ENCODE results near the gene WWTR1. TPM values are rescaled to one million over a fixed set of nuclear protein-coding genes. Genes with fewer than 3 reads are reported as not detected.

The WWTR1 gene
- total RNA-seq, 1 experiment from 2014 or later: 3.2 TPM

- no peak for DNase-seq (ENCODE audit: low spot score)
These were observed 1.8 kb downstream of the WWTR1 start for GRCh38 chr3:149655826-149656574.

GRCh38 chr3:149654188-149654601, 3.6 kb downstream of the WWTR1 start:
- no peak for DNase-seq (ENCODE audit: low spot score)

DNA sequence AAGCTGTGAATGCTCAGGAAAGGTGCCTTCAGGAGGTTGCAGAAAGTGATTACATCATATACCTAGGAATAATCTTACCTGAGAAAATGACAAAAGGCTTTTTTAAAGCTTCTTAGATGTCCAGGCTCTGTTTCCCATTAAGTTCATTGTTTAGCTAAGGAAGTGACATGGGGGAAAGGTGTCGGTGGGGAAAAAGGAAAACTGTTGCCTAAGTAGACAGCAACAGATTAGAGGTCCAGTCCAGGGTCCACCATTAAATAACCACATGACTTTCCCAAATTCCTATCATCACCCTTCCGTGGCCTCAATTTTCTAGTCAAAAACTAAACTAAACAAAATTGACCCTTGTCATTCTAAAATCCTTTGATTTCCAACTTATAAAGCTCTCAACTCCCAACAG, 4.3 kb downstream of the WWTR1 start:
- no peak for DNase-seq (ENCODE audit: low spot score)

DNA sequence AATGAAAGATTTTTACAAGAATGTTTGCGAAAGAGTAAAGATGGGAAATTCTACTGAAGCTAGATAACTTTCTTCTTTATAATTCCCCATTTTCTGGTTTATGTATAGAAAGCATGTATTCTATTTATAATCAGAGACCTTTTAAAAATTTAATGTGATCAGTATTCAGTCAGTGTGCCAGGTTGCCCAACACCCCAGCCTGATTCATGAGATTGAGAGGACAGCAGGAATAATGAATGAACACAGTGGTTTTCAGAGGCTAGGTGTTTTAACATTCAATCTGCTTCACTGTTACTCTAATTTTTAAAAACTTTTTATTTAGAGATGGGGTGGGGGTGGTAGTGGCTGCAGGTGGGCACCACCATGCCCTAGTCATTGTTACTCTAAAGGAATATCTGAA, 4.7 kb downstream of the WWTR1 start:
- DNase-seq (ENCODE audit: low spot score): no peak

- no peak for DNase-seq (ENCODE audit: low spot score)
These were observed 7.0 kb downstream of the WWTR1 start for GRCh38 chr3:149650828-149651227.

DNA sequence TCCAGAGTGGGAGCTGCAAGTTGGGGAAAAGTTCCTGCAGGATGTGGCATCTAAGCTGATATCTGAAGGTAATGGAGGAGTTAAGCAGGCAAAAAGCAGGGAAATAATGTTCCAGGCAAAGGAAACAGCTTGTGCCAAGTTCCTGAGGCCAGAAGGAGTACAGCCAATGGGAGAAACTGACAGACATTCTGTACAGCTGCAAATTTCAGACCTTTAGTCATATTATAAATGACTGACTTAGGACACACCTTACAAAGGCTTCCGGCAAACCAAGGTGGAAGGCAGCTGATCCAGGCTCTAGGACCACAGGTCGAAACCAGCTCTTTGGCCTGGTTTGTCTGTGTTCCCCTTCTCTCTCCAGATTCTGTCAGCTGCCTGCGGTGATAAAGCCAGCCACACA, 9.3 kb downstream of the WWTR1 start:
- DNase-seq (ENCODE audit: low spot score): no peak

- DNase-seq (ENCODE audit: low spot score): no peak
These were observed 10.0 kb downstream of the WWTR1 start for GRCh38 chr3:149647812-149648211.

DNA sequence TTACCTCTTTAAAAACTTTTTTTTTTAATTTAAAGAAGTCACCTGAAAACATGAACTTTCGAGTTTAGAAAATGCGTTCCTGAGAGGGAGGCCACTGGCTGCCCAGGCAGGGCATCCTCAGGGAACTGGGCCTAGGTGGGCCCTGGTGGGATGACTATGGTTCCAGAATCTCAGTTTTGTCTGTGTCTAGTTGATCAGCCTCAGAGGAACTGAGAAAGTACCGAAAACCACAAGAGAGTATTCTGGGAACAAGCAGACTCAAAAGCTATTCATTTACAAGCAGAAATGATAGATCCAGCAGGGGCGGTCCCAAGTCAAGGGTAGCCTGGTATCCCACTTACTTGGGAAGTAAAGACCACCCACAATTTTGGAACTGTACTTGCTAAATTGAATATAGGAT, 10.5 kb downstream of the WWTR1 start:
- no peak for DNase-seq (ENCODE audit: low spot score)

DNA sequence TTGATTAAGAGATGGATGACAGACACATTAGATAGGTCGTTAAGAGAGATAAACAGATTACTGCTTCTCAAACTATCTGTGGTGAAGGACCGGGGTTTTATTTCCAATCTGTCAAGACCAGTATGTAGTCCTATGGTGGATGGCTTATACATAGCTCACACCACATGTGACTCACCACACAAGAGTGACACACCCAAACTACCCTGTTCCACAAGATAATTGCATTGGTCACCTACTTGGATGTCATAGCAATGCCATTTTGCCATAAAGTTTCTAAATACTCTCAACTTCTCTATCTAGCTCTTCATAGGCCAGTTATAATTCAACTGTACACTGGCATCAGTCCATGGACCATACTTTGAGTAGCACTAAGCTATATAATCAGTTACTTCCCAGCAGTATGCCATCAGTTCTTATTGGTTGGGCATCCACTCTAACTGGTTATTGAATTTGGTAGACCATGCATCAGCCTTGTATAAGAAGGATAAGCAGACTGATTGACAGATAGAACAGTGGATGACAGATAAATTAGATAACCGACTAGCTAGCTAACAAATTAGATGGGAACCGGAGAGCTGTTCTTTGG, 11.6 kb downstream of the WWTR1 start:
- DNase-seq (ENCODE audit: low spot score): peak; percentile 12

GRCh38 chr3:149643963-149644362, 13.9 kb downstream of the WWTR1 start:
- no peak for DNase-seq (ENCODE audit: low spot score)

DNA sequence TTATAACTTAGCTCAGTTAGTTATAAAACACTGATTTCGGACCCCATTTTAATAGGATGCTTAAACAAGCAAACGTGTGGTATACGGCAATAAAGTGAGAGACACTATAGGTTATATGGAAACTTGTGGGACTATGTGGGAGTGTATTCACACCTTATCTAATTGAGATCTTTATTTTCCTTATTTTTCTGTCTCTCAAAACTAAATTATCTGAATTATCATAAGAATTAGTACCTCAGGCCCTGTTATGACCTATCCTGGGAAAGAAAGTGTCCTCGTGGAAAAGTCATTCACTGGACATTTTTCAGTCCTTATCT, 14.4 kb downstream of the WWTR1 start:
- no peak for DNase-seq (ENCODE audit: low spot score)

- DNase-seq (ENCODE audit: low spot score): no peak
These were observed 16.7 kb downstream of the WWTR1 start for GRCh38 chr3:149640976-149641728.

GRCh38 chr3:149639093-149639486, 18.7 kb downstream of the WWTR1 start:
- no peak for DNase-seq (ENCODE audit: low spot score)

DNA sequence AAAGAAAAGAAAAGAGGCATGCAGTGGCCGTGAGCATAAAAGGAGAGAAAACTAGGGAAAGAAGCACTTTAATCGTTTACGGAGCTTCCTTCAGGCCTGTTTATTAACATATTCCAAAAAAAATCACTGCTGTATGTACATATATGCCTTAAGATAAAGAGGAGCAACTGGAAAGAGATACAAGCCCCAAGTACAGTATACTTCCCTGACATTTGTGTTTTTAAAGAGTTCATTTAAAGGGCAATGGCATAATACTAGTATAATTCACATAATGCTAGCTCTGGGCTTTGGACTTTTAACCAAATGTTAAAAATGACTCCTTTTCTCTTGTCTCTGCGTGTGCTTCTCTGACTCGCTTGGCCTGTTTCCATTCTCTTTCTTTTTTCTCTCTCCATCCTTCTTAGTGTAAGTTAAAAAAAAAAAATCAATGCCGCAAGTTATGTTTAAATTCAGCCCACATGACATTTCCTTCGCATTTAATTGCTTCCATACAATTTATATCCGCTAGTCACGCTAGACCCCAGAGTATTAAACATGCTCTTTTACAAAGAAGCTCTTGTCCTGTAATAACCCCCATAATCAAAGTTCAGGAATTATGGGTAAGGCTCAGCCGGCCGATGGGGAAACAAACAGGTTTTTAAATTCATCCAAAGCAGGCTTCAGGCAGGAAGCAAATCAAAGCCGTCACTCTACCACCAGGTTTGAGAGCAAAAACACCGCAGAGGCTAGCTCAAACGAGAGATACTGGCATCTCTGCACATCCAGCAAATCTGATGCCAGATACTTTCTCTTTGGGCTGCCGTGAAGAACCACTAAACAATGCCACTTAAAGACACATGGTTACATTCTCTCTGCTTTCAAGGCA, 19.4 kb downstream of the WWTR1 start:
- peak; percentile 33 for DNase-seq (ENCODE audit: low spot score)

DNA sequence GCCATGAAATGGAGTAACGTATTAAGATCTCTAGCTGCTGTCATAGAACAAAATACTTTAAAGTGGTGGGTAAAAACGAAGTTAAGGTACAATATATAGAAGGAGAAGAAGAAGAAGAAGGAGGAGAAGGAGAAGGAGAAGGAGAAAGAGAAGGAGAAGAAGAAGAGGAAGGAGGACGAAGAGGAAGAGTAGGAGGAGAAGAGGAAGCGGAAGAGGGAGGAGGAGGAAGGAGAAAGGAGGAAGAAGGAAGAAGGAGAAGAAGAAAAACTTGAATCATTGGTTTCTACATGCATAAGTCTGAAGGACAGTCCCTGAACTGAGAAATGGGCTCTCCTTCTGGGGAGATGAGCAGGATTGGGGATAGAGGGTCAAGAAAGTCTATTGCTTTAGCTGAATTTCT, 22.4 kb downstream of the WWTR1 start:
- DNase-seq (ENCODE audit: low spot score): no peak

- DNase-seq (ENCODE audit: low spot score): no peak
These were observed 23.3 kb downstream of the WWTR1 start for GRCh38 chr3:149634573-149634972.

- DNase-seq (ENCODE audit: low spot score): no peak
These were observed 23.8 kb downstream of the WWTR1 start for GRCh38 chr3:149634072-149634471.

GRCh38 chr3:149632225-149632624, 25.6 kb downstream of the WWTR1 start:
- DNase-seq (ENCODE audit: low spot score): no peak

- DNase-seq (ENCODE audit: low spot score): no peak
These were observed 27.0 kb downstream of the WWTR1 start for GRCh38 chr3:149630806-149631205.

- no peak for DNase-seq (ENCODE audit: low spot score)
These were observed 28.7 kb downstream of the WWTR1 start for GRCh38 chr3:149628957-149629670.

GRCh38 chr3:149626671-149627070, 31.2 kb downstream of the WWTR1 start:
- DNase-seq (ENCODE audit: low spot score): no peak
